ENCODE data around the gene SLC5A2. TPM values are rescaled to one million over a fixed set of nuclear protein-coding genes. Genes with fewer than 3 reads are reported as not detected.
"Not testable (repeated sequence)": the region's sequence is repeated elsewhere in the genome, so short reads cannot be mapped to it uniquely, and the experiment has no call there.

Gene SLC5A2
- polyA plus RNA-seq, 3 donors = 39.0 to 73.9 (median 54.2) TPM

DNA sequence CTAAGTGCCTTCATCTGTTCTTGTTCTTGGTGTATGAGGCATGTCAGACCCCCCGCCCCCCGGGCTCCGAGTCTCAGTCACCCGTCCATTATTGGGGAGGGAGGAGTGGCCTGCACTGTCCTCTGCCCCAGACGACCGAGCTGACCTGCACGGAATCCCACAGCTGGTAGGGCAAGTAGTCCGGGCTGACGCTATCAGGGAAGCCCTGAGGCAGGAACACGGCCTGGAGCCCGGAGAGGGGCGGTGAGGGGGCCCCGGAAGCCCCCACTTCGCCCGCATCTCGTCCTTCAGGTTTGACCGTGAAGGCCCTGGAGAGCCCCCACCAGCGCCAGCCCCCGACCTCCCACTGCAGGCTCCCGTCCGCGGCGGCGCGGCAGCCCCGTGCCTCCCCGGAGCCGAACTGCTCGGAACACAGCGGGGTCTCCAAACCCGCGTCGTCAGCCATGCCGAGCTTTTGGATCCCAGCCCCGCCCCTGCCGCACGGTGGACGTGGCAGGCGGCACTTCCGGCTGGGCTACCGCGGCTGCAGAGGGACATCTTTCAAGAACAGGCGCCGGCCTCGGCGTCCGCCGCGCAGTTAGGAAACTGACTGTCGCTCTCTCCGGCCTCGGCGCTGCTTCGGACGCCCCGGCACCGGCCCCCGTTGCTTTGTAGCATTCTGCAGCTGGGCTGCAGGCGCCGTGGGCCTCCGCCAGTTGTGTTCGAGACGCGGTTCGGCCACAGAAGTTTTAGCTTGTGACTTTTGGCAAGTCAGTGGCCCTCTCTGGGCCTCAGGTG is 25.2 kb downstream of the SLC5A2 start, which contains the start of gene RUSF1:
Gene RUSF1 (minus strand): TSS at position 463 of the 777 bp plus-strand sequence. CDS start 18 bp downstream, at position 445.
- peak; percentile 79 to 91 (median 87) for DNase-seq (ENCODE audit: extremely low read depth in 1 of 11, low read depth in 9 of 11, low spot score in 4 of 11)

DNA sequence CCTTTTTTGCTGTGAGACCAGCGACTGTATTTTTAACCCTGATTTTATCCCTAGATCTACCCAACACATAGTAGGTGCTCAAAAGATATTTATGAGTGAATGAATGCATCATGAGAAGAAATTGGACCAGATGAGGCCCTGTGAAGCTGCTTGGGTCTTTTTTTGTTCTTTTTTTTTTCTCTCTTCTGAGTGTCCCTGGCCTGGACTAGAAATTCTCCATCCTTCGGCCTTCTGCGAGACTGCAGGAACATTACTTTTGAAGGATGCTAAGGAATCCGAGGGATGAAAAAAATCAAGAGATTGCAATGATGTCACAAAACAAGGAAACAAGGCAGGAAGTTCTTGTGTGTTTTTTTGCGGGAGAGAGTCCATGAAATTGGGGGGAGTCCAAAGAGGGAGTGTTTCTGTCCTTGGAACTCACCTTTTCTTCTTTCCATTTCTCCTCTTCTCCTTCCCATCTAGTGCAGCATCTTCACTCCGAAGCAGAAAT is 25.8 kb downstream of the SLC5A2 start:
- DNase-seq (ENCODE audit: extremely low read depth in 1 of 11, low read depth in 9 of 11, low spot score in 4 of 11) = peak in 2 of 11 donors; percentile 37 to 44

DNA sequence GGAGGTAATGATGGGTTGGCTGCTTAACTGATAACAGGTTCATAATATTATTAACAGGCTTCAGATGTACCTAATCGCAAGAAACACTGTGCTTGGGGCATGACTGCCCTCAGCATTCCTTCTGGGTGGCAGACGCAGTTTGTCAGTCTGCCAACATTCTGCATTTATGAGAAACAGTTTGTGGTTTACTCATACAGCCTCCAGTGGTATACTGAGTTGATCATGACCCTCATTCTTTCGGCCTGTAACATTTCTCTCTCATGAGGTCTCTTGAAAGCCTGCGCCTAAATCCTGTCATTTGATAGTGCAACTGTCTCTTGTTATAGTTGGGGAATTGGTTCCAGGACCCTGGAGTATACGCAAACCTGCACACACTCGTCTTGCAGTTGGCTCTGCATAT is 30.2 kb downstream of the SLC5A2 start:
- no peak for DNase-seq (ENCODE audit: extremely low read depth in 1 of 11, low read depth in 9 of 11, low spot score in 4 of 11)

DNA sequence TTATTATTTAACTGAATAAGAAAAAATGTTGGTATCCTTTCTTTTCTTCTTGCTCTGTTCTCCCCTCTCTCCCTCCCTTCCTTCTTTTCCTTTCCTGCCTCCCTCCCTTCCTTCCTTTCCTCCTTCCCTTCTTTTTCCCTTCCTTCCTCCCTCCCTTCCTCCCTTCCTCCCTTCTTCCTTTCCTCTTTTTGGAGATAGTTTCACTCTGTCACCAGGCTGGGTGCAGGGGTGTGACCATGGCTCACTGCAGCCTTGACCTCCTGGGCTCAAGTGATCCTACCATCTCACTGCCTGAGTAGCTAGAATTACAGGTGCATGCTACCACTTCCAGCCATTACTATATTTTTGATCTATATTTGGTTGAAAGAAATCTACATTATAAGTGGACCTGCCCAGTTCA is 31.0 kb downstream of the SLC5A2 start:
- no peak for DNase-seq (ENCODE audit: extremely low read depth in 1 of 11, low read depth in 9 of 11, low spot score in 4 of 11)

DNA sequence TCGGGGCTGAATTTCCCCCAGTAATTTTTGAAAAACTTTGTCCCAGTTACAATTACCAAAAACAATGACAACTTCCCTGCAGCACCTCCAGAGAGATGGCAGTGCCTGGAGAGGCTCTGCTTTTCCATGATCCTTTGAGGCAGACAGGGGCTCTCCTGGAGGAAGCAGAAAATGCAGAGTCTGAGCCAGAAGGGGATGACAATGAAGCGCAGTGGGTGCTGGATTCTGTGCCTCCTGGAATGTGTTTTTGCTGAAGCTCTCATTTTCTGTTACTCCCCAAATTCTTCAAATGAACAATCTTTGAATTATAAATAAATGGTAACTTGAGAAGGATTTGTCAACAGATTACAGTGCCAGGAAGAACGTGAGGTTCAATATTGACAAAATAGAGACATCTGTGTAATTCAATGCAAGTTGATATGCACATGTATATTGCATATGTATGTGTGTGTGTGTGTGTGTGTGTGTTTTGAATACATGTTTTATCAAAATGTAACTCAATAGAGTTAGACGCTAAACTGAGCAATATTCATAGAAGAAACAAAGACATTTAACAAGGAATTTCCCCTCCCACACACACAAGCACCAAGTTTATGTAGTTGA is 35.0 kb downstream of the SLC5A2 start:
- no peak for DNase-seq (ENCODE audit: extremely low read depth in 1 of 11, low read depth in 9 of 11, low spot score in 4 of 11)

DNA sequence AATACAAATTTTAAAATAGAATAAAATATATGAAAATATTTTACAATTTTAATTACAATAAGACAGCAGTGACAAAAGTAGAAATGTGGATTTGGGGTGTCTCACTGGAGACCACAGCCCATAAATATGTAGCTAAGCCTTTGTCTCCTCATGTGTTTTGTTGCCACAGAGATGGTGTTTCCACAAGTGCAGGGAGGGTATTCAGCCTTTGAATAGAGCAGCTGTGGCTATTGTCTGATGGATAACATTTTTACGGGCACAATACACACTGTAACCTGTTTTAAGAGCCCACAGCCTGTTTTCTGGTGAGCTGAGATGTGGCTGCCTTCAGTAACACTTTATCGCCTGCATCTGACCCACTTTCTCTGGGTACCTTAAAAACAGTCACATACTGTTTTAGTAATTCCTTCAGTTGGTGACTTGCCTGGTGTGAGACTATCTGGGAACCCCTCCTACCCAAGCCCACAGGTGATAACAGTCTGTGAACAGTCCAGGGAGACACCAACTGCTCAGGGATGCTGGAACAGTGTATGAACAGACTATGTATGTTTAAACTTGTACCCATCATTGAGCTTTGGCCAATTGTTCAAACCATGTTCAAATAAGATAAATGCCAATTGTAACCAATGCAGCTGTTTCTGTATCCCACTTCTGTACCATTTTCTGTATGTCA is 37.0 kb downstream of the SLC5A2 start:
- DNase-seq (ENCODE audit: extremely low read depth in 1 of 11, low read depth in 9 of 11, low spot score in 4 of 11) = no peak

DNA sequence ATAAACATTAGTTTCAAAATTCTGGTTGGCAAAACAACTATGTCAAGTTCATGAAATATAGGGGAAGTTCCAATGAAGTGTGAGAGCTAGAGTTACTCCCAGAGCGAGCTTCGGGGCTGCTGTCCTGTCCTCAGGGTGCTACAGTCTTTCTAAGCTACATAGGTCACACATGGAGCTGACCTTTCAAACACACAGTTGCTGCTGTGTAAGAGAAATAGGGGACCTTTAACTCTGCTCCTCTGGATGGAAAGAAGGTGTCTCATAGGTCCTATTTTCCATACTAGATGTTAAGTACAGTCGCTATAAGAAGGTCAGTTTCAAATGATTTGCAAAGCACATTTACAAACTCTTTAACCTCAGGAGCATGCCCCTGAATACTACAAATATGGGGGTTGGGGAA is 38.4 kb downstream of the SLC5A2 start:
- DNase-seq (ENCODE audit: extremely low read depth in 1 of 11, low read depth in 9 of 11, low spot score in 4 of 11) = no peak

DNA sequence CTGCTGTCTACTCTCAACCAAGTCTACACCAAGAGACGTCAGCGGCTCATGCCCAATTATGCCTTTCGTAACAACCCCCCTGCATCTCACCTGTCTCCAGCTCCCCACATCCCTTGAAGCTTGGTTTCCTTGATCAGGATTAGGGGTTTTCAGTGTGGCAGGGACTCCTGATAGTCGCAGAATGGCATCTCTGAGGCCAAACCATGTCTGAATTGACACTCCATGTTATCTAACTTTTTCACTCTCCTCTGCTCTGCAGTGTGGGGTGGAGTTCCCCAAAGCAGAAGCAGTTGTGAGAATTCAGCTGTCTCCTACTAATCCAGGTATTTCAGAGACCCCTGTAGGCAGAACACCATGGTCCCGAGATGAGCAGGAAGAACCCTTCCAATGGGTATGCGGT is 39.1 kb downstream of the SLC5A2 start:
- no peak for DNase-seq (ENCODE audit: extremely low read depth in 1 of 11, low read depth in 9 of 11, low spot score in 4 of 11)

DNA sequence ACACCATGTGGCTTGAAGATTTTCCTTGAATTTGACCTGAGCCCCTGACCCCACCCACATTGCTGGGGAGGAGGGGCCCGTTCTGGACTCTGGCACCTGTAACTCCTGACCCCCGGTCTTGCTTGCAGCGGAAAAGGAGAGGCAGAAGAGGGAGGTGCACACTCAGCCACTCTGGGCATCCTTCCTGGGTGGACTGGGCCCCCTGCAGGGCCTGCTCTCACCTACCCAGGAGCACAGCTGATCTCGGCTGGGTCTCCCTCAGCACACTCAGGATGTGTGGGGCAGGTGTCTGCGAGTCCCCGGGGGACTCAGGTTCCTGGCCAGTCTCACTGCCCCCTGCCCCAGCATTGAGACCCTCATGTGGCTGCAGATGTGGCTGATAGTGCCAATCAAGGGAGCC is 40.8 kb downstream of the SLC5A2 start:
- not testable (repeated sequence) for DNase-seq (ENCODE audit: extremely low read depth in 1 of 11, low read depth in 9 of 11, low spot score in 4 of 11)

DNA sequence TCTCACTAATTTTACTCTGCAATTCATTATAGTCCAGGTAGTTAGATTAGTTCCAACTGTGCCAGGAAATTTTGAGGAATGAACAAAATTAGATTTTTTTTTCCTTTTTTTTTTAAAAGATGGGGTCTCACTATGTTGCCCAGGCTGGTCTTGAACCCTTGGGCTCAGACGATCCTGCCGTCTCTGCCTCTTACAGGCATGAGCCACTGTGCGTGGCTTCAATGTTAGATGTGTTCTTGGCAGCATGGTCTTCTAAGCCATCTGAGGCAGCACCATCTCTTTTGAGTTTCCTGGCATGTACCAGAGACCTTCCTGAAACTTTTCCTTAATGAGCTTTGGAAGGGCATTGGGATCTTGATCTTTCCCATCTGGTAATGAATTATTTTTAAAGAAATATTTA is 42.2 kb downstream of the SLC5A2 start:
- DNase-seq (ENCODE audit: extremely low read depth in 1 of 11, low read depth in 9 of 11, low spot score in 4 of 11) = no peak

DNA sequence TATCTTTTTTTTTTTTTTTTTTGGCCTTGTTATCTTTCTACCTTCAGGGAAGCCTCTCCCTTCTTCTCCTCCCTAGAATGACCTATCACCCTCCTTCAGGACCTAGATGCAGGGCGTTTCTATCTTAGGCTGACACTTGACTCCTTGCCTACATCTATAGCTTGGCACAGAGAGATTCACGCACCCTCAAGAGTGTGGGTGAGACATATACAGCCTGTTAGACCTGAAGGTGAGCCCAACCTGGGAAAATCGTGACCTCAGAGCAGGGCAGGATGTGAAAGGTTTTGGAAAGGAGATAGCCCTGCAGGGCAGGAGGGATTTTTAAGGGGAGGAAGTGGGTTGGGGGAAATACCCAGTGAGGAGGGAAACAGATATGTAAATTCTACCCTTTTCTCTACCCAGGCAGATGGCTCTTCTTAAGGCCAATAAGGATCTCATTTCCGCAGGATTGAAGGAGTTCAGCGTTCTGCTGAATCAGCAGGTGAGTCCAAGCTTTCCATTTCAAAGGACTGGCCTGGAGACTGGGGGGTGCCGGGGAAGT is 44.9 kb downstream of the SLC5A2 start, which contains the start of gene AHSP:
Gene AHSP (plus strand): TSS at position 167 of the 541 bp plus-strand sequence. CDS start 240 bp downstream, at position 407.
- no peak for DNase-seq (ENCODE audit: extremely low read depth in 1 of 11, low read depth in 9 of 11, low spot score in 4 of 11)

DNA sequence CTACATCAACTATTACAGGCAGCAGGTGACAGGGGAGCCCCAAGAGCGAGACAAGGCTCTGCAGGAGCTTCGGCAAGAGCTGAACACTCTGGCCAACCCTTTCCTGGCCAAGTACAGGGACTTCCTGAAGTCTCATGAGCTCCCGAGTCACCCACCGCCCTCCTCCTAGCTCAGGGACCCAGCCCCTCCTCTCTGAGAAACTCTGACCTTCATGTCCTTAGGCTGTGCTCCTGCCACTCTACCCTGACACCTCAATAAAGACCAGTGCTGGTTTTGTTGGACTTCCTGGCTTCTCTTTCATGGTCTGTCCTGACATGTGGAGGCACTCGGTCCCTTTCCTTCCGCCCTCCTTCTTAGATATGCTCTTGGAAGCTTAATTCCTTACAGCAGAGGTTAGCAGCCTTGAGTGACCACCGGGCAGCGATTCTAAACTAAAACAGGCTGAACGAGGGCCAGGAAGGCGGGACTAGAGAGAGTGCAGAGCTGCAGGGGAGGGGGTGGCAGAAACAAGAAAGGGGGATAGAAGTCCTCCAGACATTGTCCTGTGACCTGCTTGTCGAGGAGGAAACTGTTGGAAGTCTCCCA is 45.7 kb downstream of the SLC5A2 start:
- DNase-seq (ENCODE audit: extremely low read depth in 1 of 11, low read depth in 9 of 11, low spot score in 4 of 11) = no peak

DNA sequence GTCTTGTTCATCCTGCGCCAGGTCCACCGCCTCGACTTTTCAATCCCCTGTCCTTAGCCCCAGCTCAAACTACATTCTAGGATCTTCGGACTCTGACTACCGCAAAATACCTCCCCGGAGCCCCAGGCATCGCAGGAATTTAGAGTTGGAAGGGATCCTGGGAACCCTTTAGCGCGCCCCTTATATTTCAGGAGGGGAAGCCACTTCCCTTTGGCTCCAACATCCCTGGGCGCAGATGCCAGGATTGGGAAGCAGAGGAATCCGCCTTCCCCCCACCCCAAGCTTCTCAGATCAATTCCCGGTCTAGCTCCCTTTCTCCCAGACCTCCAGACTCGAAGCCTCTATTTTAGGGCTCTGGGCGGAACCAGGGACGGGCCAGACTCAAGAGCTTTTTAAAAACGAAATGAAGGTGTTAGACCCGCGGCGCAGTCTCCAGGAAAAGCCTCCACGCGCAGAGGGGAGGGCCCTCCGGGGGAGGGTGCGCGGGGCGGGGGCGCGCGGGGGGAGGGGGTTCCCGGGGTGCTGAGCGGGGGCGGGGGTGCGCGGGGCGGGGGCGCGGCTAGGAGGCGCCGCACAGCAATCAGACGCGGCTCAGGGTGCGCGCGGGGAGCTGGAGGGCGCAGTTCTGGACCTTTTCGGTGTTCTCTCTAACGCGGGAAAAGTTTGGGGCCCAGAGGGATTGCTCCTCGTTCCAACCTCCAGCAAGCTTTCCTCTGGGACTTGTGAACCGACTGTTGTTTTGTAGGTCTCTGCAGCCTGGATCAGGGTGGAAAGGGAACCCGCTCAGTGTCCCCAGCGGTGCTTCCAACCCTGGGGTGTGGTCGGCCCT is 46.4 kb downstream of the SLC5A2 start:
- no peak for DNase-seq (ENCODE audit: extremely low read depth in 1 of 11, low read depth in 9 of 11, low spot score in 4 of 11)

DNA sequence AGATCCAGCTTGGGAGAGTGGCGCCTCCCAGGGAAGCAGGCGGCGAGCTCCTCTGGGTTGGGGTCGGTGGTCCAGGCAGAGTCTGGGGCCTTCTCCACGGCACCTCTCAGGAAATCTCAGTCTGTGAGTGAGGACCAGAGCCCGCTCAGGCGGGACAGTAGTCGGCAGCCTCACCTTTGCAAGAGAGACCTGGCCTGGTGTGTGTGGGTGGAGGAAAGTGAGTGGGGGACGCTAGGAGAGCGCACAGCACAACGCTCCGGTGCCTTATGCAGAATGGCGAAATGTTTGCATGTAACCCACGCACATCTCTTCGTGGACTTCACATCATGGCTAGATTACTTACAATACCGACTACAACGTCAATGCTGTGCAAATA is 47.0 kb downstream of the SLC5A2 start:
- DNase-seq (ENCODE audit: extremely low read depth in 1 of 11, low read depth in 9 of 11, low spot score in 4 of 11) = no peak

DNA sequence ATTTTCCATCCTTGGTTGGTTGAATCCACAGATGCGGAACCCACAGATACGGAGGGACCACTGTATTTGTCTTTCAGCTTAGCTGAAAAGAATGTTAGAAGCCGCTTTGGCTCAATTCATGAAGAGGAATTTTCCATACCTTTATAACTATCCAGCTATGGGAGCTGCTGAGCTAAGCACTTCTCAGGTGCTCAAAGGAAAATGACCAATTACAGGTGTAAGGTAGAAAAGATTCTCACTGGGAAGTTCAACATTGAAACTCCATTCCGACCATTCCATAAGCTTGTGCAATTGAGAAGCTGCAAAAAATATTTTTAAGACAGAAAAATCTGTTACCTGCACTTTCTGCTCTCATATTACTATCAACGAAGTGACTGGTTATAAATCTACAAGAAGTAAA is 47.5 kb downstream of the SLC5A2 start:
- DNase-seq (ENCODE audit: extremely low read depth in 1 of 11, low read depth in 9 of 11, low spot score in 4 of 11) = no peak

DNA sequence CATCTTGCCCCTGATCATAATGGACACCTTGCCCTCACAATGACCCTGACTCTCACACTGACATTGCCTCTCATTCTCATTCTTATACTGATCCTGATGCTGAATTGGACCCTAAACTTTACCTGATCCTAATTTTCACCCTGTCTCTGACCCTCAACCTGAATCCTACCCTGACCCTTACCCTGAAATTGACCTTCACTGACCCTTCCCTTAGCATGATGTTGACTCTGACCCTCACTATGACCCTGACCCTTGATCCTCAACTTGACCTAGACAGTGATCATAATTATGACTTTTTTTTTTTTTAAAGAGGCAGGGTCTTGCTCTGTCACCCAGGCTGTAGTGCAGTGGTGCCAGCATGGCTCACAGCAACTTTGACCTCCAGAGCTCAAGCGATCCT is 48.2 kb downstream of the SLC5A2 start:
- no peak for DNase-seq (ENCODE audit: extremely low read depth in 1 of 11, low read depth in 9 of 11, low spot score in 4 of 11)

DNA sequence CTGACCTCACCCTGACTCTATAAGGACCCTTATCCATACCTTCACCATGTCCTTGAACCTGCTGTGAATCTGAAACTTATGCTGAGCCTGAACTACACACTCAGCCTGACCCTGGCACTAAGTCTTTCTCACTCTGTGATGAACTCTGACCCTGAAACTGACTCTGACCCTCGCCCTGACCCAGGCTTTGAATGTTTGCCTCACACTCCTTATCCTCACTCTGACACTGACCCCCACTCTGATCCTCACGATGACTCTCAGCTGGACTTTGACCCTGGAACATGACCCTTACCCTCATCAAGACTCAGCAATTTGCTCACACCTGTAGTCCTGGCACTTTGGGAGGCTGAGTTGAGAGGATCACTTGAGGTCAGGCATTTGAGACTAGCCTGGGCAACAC is 49.2 kb downstream of the SLC5A2 start:
- no peak for DNase-seq (ENCODE audit: extremely low read depth in 1 of 11, low read depth in 9 of 11, low spot score in 4 of 11)

DNA sequence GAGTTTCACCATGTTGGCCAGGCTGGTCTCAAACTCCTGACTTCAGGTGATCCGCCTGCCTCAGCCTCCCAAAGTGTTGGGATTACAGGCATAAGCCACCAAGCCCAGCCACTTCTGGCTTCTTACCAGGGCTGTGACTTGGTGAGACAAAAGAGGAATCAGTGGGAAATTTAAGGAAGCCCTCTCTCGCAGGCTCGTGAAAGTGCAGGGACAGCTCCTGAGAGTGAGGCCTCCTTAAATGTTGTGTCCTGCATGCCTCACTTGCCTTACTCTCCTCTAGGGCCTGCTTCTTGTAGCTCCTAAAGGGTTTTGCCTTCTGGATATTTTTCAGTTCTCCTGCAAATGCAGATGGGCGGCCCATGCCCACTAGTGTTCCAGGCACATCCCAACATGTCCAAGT is 50.0 kb downstream of the SLC5A2 start:
- no peak for DNase-seq (ENCODE audit: extremely low read depth in 1 of 11, low read depth in 9 of 11, low spot score in 4 of 11)

DNA sequence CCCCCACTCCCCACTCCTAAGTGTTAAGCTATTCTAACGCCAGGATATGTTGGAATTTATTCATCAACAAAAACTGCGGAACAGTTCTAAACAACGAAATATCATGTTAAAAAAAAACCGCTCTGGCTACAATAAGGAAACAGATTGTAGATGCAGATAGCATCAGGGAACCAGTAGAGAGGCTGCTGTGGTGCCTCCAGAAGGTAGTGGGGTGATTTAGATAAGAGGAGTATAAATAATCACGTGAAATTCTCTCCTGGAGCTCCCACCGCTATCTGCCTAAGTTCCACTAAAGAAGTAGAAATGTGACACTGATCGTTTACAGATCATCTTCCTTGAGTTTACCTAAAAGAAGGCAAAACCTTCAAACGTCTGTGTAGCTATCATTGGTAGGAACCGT is 52.8 kb downstream of the SLC5A2 start:
- no peak for DNase-seq (ENCODE audit: extremely low read depth in 1 of 11, low read depth in 9 of 11, low spot score in 4 of 11)
